K562 treated with DMSO at 1 percent for 48 hours (cell line): ENCODE results near the gene OR1S1. TPM values are rescaled to one million over a fixed set of nuclear protein-coding genes. Genes with fewer than 3 reads are reported as not detected.

Experiments used
- total RNA-seq: library from RNA; unstranded; fragments of 300-600 nt; gene quantifications from 2 replicates; pipeline ENCODE4 v1.2.3, GENCODE V29; 2022; ENCODE audit warnings: low replicate concordance; ENCODE audit errors: extremely low read depth

OR1S1 gene
- not detected in 2 replicates for total RNA-seq

DNA sequence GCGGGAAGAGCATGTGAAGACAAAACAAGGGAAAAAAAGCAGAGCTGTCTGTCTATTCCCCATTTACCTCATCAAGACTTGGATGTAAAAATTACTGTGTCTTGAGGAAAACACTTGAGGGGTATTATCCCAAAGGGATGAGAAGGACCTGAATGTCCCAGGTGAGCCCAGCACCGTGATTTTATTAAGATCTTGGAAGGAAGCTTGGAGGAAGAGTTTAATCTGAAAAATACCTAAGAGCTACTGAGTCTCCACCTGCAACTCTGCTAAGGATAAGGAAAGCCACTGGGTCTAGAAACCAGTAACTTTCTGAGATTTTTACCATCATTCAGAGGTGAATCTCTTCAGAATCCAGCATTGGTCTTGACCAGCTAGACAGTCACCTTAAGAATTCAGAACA is at the start of gene OR1S1:
Gene OR1S1 (plus strand): TSS at position 301 of the 400 bp plus-strand sequence.

GRCh38 chr11:58188770-58189169 is 23.8 kb upstream of the OR1S1 start, which contains the start of gene OR9Q2:
OR9Q2 (plus strand) TSS chr11:58189070; CDS start chr11:58190491, 1,421 bp downstream.

GRCh38 chr11:58204042-58204441 is 8.5 kb upstream of the OR1S1 start, which contains the start of gene OR1S2:
OR1S2 (minus strand) TSS chr11:58204142; CDS start chr11:58204142, 0 bp downstream.

Other genes starting within 250 kb of the OR1S1 start
- gene OR9Q1, start 188.8 kb upstream of the OR1S1 start, total RNA-seq = not detected in 2 replicates
- not detected in 2 replicates for gene OR6Q1, start 181.8 kb upstream of the OR1S1 start, total RNA-seq
- not detected in 2 replicates for gene OR9I1, start 87.2 kb upstream of the OR1S1 start, total RNA-seq
- not detected in 2 replicates for gene OR9Q2, start 23.6 kb upstream of the OR1S1 start, total RNA-seq
- gene OR1S2, start 8.6 kb upstream of the OR1S1 start, total RNA-seq = not detected in 2 replicates
- gene OR10Q1, start 16.2 kb downstream of the OR1S1 start, total RNA-seq = not detected in 2 replicates
- gene OR10W1, start 55.5 kb downstream of the OR1S1 start, total RNA-seq = not detected in 2 replicates
- not detected in 2 replicates for gene OR5B17, start 146.3 kb downstream of the OR1S1 start, total RNA-seq
- gene OR5B3, start 194.2 kb downstream of the OR1S1 start, total RNA-seq = not detected in 2 replicates
- not detected in 2 replicates for gene OR5B2, start 215.4 kb downstream of the OR1S1 start, total RNA-seq
- not detected in 2 replicates for gene OR5B12, start 229.5 kb downstream of the OR1S1 start, total RNA-seq